ENCODE data around the gene ZBTB7A. TPM values are rescaled to one million over a fixed set of nuclear protein-coding genes. Genes with fewer than 3 reads are reported as not detected.

Gene ZBTB7A
- total RNA-seq, 6 experiments from 2014 or later = 19.0 to 38.5 (median 27.7) TPM

- no peaks in the 10 kb centered on the region for H3K27me3 ChIP-seq
- no peak overlapping the region for H3K4me3 ChIP-seq
- no peak overlapping the region for H3K27ac ChIP-seq
- ATAC-seq = no peak
- no peak for DNase-seq
- no peaks in the 10 kb centered on the region for H3K9me3 ChIP-seq
- H3K36me3 ChIP-seq = peaks cover 0 to 34% (median 7%) of the 10 kb centered on the region in 4 donors
- TF ChIP-seq POLR2A (IDR thresholded peaks at IDR 0.05) = no peak
- TF ChIP-seq, protein P1, sequence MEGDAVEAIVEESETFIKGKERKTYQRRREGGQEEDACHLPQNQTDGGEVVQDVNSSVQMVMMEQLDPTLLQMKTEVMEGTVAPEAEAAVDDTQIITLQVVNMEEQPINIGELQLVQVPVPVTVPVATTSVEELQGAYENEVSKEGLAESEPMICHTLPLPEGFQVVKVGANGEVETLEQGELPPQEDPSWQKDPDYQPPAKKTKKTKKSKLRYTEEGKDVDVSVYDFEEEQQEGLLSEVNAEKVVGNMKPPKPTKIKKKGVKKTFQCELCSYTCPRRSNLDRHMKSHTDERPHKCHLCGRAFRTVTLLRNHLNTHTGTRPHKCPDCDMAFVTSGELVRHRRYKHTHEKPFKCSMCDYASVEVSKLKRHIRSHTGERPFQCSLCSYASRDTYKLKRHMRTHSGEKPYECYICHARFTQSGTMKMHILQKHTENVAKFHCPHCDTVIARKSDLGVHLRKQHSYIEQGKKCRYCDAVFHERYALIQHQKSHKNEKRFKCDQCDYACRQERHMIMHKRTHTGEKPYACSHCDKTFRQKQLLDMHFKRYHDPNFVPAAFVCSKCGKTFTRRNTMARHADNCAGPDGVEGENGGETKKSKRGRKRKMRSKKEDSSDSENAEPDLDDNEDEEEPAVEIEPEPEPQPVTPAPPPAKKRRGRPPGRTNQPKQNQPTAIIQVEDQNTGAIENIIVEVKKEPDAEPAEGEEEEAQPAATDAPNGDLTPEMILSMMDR (IDR thresholded peaks at IDR 0.05) = no peak
- 0% methylated on average over 1 of the region's 34 CpGs for WGBS (ENCODE audit: insufficient coverage, low coverage, low lambda C conversion rate, missing lambda C conversion rate)
- H3K4me1 ChIP-seq = no peaks in the 10 kb centered on the region
- intact Hi-C loops (cut with DNase I) = no loop called here
These were observed 32.4 kb downstream of the ZBTB7A start for GRCh38 chr19:4034048-4035017.

DNA sequence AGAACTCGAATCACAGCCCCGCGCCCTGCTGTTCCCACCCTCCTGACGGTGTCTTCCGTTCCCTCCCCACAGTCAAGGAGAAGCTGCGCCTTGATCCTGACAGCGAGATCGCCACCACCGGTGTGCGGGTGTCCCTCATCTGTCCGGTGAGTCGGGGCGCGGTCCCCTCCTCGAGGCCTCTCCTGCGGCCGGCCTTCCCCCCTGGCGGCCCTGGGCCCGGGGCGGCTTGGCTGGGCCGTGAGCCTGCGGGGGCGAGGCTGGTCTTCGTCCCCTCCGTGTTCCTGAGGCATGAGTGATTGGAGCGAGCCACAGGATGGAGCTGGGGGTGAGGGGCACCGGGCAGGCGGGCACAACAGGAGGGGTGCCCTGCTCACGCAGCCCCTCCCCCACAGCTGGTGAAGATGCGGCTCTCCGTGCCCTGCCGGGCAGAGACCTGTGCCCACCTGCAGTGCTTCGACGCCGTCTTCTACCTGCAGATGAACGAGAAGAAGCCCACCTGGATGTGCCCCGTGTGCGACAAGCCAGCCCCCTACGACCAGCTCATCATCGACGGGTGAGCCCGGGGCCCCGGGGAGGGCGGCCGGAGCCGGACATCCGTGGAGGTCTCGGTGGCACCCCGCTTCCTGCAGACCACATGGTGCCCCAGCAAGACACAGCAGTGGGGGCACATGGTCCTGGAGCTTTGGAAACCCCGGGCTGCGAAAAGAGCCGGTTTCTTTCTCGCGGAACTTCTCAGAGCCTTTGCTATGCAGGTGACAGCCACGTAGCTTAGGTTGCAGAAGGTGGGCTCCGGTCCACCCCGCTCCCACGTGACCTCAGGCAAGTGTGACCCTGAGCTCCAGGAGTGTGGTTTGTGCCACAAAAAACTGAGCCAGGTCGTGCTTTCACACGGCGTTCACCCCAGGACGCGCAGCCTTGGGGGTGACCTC is 33.4 kb downstream of the ZBTB7A start:
- Histone ChIP-seq H3K36me3 (peaks cover 0 to 40% (median 7%) of the 10 kb centered on the region in 4 donors), H3K27me3 (no peaks in the 10 kb centered on the region), H3K4me3 (no peak overlapping the region), H3K4me1 (no peaks in the 10 kb centered on the region), H3K9me3 (no peaks in the 10 kb centered on the region), H3K27ac (no peak overlapping the region)
- ATAC-seq (no peak), DNase-seq (no peak)
- intact Hi-C loops (cut with DNase I) = no loop called here
- 100% methylated on average over 1 of the region's 63 CpGs for WGBS (ENCODE audit: insufficient coverage, low coverage, low lambda C conversion rate, missing lambda C conversion rate)
- TF ChIP-seq POLR2A (IDR thresholded peaks at IDR 0.05) = no peak
- TF ChIP-seq, protein P1 (IDR thresholded peaks at IDR 0.05) = no peak

DNA sequence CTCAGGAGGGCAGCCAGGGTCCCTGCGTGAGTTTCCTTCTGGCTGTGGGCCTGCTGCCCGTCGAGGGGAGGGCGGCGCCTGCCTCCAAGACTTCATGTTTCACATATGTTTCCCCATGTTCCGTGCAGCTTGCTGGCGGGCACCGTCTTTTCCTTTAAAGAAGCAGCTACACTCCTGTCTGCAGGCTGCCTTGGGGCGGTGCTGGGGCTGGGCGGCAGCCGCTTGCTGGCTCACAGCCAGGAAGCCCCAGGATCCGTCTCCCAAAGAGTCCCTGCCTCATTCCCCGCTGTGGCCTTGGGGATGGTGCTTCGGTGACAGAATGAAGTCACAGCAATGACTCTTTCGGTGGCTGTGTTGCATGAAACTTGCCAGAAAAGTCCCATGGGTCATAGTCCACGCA is 34.3 kb downstream of the ZBTB7A start:
- 100% methylated on average over 1 of the region's 16 CpGs for WGBS (ENCODE audit: insufficient coverage, low coverage, low lambda C conversion rate, missing lambda C conversion rate)
- H3K4me1 ChIP-seq = no peaks in the 10 kb centered on the region
- H3K9me3 ChIP-seq = no peaks in the 10 kb centered on the region
- H3K4me3 ChIP-seq = no peak overlapping the region
- peaks cover 0 to 34% (median 5%) of the 10 kb centered on the region in 4 donors for H3K36me3 ChIP-seq
- no peak for TF ChIP-seq POLR2A (IDR thresholded peaks at IDR 0.05)
- TF ChIP-seq, protein P1 (IDR thresholded peaks at IDR 0.05) = no peak
- no peaks in the 10 kb centered on the region for H3K27me3 ChIP-seq
- intact Hi-C loops (cut with DNase I) = no loop called here
- ATAC-seq (no peak), DNase-seq (no peak)
- no peak overlapping the region for H3K27ac ChIP-seq

GRCh38 chr19:4031420-4031819 is 35.3 kb downstream of the ZBTB7A start:
- DNase-seq (no peak), ATAC-seq (no peak)
- no peak for TF ChIP-seq POLR2A (IDR thresholded peaks at IDR 0.05)
- TF ChIP-seq, protein P1 (IDR thresholded peaks at IDR 0.05) = no peak
- no peaks in the 10 kb centered on the region for H3K9me3 ChIP-seq
- intact Hi-C loops (cut with DNase I) = no loop called here
- no peaks in the 10 kb centered on the region for H3K27me3 ChIP-seq
- H3K4me3 ChIP-seq = no peak overlapping the region
- H3K27ac ChIP-seq = no peak overlapping the region
- H3K4me1 ChIP-seq = no peaks in the 10 kb centered on the region
- 73% methylated on average over 3 of the region's 11 CpGs for WGBS (ENCODE audit: insufficient coverage, low coverage, low lambda C conversion rate, missing lambda C conversion rate)
- H3K36me3 ChIP-seq = peaks cover 0 to 31% (median 5%) of the 10 kb centered on the region in 4 donors

All from right lobe of liver (tissue), 6 donors.